ENCODE measurements around the gene ECEL1.
A peak's percentile ranks its signal among the peaks of the same experiment; 100 is the strongest.

Gene ECEL1

DNA sequence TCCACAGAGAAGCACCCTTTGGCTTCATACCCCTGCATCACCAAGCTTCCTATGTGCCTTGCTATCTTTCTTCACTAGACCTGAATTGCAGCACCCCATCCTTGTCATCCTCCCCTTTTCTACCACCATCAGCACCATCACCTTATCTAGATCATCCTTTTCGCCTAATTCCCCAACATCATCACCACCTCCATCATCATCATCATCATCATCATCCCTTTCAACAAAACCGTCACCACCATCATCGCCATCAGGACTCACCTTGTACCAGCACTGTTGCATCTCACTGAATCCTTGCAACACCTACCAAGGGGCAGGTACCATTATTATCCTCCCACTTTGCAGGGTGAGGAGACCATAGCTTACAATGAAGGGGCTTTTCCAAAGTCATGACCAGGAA is 10.8 kb upstream of the ECEL1 start:
- no peak for DNase-seq (ENCODE audit: low read depth, low spot score)

DNA sequence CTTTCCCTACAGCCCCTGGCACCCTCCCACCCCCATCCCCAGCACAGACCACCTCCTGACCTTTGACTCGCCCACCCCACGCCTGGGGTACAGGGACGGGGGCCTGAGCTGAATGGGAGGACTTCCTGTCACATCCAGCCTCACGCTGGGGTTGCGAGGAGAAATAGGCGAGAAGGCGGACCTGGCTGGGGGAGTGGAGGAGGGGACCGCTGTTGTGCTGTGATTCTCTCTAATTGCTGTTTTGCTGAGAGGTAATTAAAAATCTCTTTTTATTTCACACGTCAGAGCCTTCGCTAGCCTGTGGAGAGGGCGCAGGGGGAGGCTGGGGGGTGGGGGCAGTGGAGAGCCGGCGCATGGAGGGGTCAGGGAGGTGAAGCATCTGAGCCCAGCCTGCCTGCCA is 9.7 kb upstream of the ECEL1 start:
- DNase-seq (ENCODE audit: low read depth, low spot score), result no peak

DNA sequence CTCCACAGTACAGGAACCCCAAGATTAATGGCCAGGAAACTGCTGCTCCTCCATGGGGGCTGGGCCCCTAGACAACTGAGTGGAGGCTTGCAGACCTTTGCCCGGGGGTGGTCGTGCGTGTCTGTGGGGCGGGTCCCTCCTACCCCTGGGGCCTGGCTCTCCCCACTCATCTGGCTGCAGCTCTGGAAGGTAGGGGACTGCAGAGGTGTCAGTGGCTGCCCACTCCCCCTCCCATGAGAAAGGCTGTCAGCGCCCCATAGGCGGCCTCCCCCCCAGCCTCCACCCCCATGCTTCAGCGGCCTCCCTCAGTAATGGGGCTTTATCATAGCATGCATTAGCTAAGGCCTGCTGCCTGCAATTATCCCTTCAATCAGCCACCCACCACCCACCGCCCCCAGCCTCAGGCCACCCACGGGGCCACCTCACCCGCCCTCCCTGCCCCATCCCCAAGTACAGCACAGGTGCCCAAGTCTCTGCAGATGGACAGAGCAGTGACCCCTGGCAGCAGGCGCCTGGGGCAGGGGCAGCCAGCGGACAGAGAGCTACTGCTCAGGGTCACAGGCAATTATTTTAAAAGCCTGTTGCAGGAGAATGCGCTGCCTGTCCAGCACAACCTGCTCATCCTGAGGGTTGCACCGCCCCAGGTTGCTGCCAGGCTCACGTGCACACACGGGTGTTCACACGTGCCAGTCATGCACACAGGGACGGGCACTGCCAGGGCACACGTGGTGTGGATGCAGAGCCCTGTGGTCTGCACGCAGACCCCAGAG is 9.1 kb upstream of the ECEL1 start:
- no peak for DNase-seq (ENCODE audit: low read depth, low spot score)

DNA sequence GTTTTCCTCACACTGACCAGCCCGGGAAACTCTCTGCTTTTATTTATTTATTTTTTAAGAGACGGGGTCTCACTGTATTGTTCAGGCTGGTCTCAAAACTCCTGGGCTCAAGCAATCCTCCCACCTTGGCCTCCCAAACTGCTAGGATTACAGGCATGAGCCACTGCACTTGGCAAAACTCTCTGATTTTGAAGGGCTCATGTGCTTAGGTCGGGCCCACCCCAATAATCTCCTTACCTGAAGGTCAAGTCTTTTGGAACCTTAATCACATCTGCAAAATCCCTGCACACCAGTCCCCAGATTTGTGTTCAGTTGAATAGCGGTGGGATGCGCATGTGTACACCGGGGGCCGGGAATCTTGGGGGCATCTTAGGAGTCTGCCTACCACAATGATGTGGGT is 7.7 kb upstream of the ECEL1 start:
- DNase-seq (ENCODE audit: low read depth, low spot score), result no peak

DNA sequence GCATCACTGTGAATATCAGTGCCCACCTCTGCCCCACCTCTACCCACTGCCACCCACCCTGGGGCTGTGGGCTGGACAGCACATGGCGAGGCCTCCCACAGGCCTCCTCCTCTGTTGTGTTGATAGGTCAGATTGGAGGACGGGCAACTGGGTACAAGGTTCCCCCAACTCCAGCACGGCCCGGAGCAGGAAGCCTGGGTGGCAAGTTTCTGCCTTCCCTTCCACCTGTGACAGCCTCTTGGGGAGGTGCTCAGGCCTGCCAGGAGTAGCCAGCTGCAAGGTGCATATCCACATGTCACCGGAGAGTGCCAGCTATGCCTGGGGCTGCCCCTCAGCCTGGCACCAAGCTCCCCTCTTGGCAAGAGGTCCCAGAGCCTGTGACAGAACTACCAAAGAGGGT is 6.9 kb upstream of the ECEL1 start:
- no peak for DNase-seq (ENCODE audit: low read depth, low spot score)

DNA sequence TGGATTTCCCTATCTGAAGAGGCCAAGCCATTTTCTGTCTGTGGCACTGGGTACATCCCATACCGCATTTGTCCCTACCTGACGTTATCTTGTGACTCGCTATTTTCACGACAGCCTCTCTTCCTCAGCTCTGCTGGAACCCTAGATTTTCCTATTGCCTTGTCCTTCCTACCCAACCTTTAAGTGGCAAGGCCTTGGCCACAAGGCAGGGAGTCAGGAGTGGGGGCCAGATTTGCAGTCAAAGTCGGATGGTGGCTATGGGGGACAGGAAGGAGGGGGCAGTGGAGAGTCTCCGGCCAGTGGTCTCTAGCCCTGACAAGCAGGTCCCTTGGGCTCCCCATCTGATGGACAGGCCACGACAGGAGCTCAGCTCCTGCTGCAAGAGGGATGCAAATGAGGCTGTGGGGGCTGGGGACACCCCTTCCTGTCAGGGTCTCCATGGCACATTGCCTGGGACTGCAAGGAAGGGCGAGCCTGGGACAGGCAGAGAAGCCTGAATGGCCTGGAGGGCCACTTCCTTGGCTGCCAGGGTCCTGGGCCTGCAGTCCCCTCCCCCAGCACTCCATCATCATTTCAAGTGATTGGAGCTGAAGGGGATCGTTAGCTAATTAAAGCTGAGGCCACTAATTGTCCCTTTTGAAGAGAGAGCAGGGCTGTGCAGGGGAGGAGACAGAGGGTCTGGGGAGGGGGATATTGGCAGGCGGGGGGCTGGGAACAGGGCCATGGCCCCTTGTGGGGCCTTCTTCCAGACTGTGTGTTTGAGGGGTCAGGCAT is 6.3 kb upstream of the ECEL1 start:
- peak; percentile 75 for DNase-seq (ENCODE audit: low read depth, low spot score)

DNA sequence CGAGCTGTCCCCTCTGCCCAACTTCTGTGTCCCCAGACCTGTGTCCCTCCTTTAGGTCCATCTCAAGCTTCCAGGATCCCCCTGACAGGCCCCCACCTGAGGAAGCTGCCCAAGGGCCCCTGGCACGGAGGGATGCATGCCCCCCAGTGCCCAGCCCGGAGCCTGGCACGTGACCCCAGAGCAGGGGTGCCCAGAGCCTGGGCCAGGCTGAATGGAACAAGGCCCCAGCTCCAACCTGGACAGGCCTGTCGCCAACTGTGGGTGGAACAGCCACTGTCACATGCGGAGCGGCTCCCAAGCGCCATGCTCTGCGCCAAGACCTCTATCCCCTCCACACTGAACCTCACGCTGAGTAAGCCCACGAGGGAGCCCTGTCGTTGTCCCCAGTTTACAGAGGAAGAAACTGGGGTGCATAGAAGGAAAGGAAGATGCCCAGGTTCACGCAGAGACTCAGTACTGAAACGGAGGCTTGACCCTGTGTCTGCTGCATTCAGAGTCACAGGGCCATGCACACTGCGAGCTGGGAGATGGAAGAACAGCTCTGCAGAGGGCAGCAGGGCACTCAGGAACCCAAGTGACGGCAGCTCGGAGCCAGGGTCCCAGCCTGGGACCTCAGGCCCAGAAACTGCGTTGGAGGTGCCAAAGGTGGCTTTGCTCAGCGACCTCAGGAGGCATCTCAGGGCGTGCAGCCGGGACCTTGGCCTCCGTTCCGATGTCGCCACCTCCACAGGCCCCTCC is 5.5 kb upstream of the ECEL1 start:
- no peak for DNase-seq (ENCODE audit: low read depth, low spot score)

DNA sequence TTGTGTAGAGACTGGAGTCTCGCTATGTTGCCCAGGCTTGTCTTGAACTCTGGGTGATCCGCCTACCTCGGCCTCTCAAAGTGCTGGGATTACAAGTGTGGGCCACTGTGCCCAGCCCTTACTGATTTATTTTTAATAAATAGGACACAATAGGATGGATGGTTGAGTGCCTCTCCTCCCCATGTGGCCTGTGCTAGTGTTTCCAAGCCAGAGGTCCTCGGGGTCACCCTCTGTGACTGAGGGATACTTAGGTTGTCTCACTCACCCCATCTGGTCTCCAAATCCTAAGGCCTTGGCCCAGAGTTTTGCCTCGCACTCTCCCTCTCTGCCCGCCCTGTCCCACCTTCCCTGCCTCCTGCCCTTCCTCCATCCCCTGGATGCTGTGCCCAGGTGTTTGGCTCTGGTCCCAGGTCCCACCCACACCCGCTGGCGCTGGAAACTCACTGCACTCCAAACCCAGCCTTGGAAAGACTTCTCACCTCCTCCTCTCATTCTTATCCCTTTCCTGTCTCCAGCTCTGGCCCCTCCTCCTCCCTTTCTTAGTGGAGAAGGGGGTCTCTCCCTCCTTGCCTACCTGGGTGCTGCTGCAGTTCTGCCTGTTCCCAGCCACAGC is 4.7 kb upstream of the ECEL1 start:
- DNase-seq (ENCODE audit: low read depth, low spot score), result no peak

DNA sequence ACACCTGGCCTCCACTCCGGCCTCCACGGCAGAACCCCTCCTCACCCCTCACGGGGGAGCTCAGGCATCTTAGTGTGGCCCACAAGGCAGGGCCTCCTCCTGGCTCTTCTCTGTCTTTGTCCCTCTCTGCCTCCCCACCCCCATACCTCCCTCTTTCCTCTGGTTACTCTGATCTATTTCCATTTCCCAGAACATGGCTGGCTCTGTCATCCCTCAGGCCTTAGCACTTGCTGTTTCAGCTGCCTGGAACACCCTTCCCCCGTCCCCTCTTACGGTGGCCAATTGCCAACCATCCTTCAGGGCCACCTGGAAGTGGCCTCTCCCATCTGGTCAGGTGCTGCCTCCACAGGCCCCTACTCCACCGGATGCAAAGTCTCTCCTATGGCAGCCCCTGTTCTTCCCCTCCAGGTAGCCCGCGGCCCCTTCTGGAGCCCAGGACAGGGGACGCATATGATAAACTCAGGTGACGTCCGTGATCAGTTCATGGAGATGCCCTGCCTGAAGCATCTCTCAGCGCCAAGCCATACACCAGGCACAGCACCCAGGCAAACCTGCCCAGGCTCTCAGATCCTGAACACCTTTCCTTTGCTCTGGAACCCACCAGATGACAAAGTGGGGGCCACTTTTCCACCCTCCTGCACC is 3.6 kb upstream of the ECEL1 start:
- DNase-seq (ENCODE audit: low read depth, low spot score), result no peak

DNA sequence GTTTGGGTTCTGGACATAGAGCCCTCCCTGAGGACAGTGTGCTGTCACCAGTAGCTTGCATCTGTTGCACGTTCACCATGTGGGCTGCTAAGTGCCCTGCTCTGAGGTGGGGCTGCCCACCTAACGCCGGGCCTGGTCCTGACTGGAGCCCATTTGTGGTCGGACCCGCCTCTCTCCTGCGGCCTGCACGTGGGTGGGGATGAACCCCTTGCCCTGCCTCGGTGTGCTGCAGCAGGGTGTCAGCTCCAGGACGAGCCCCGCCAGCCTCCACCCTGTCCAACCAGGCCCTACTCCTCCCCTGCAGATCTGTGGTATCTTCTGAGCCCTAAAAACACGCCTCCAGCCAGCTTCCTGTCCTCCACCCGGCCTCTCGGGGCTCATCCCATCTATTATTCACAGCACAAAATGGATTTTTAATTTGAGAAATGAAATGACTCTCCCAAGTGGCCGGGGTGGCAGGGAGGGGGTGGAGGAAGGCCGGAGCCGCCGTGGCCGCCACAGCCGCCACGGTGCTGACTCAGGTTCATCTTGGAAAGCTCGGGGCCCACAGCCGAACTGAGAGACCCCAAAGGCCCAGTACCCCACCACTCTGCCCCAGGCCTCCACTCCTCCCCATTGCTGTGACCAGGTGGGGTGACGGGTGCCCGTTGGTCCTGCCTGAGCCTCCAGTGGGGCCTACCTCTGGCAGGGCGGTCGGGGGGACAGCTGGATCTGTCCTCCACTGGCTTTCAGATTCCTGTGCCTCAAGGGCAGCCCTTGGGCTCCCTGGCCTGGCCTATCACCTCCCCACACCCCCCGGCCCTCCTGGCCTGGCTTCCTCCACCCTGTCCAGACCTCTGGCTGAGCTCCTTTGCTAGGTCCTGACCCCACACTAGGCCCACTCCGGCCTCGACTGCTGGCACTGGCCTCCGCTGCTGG is 2.8 kb upstream of the ECEL1 start:
- DNase-seq (ENCODE audit: low read depth, low spot score), result no peak

DNA sequence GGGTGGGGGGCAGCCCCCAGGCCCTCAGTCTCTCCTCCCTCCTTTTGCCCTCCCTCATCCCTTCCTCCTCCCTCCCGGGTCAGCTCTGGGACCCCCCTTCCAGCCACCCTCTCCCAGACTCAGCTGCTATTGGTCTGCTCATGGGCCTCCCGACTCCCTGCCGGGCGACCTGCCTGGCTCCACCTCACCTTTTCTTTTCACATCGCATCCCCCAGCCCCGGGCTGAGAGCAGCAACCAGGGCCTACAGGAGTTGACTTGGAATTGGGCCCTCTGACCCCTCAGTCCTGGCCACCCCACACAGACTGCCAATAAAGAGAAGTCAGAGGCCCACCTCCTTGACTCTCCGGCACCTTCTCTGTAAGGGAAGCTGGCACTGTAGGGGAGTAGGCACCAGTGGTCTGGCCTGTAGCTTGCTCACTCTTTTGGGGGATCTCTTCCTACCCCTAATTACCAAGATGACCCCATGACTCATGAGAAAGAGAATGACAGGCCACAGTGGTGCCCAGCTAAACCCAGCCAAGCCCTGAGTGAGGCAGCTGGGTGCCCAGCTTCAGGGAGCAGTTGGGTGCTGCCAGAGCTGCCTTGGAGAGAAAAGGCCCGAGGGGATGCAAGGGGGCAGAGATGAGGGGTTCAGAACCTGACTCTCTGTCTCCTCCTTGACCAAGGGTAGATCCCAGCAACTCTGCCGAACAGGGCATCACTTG is 2.0 kb upstream of the ECEL1 start:
- DNase-seq (ENCODE audit: low read depth, low spot score), result no peak

DNA sequence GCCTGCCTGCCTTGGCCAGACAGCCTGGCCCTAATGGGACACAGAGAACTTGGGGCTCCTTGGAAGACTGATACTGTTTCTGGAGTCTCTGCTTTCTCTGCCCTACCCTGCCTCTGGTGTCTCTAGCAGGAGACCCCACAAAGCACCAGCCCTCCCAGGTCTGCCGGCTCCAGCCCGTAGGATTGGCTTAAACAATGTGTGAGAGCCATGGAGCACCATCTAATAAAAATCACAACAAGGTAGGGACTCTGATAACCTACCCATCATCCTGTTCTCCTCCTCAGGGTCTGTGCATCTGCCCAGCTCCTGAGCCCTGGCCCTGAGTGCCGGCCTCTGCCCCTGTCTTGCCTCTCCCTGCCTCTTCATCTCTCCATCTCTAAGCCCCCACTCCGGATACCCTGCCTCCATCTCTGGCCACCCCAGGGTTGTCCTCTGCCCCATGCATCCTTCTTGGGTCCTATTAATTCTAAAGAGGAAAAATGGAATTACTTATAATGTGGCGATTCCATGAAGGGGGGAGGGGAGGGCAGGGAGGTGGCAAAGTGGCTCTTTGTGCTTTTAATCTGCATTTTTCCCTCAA is 1.2 kb upstream of the ECEL1 start:
- DNase-seq (ENCODE audit: low read depth, low spot score), result no peak

DNA sequence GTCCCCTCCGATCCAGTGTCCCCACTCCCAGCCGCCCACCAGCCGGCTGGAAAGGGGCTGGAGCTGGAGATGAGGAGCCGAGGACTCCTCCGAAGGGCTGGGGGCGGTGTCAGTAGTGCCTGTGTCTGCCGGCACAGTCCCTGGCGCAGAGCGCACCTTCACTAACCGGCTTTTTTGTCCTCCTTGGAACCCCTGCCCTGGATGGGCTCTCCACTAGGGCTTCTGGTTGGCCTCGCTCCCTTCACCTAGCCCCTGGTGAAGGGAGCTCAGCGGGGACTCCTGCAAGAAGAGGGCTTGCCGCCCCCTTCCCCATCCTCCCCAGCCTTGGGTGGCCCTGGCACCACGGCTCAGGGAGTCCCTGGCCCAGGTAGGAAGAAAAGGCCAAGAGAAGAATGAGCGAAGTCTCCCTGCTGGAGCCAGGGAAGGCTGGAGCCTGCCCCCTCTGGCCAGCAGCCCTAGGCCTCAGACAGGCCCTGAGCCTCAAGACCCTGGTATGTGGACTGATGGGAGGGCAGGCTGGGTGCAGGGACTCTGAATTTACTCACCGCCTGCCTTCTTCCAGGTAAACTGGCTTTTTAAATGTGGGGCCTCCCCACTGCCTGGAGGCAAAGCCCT is 570 bp upstream of the ECEL1 start:
- DNase-seq (ENCODE audit: low read depth, low spot score), result peak; percentile 58

DNA sequence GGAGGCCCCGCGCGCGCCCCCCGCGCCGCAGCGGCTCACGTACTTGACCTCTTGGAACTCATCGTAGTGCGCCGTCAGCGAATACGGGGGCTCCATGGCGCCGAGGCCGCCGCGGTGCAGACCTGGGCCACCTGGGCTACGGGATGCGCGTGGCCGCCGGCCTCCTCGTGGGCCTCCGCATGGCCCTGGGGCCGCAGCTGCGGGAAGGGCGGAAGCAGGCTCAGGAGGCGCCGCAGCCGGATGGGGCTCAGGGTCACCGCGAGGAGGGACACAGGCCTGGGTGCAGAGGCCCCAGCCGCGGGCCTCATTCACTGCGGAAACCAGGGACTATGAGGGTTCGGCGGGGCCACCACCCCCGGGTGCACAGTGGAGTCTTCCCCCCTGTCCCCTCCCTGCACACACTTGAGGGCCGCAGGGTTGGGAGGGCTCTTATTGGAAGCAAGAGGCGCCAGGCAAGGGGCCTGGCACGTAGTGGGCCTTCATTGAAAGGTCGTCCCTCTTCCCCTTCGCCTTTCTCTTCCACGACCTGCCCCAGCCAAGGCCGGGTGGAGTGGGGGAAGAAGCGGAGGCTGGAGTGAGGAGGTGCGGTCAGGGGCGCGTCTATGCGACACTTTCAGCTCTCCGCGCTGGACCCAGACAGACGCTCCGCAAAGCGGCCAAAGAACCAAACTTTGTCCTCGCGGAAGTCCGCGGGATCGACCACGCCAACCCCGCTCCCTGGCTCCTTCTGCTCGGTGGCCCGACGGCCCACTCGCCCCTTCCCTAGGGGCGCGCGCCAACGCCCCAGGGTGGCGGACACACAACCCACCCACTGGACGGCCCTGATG is 863 bp downstream of the ECEL1 start:
- DNase-seq (ENCODE audit: low read depth, low spot score), result no peak

DNA sequence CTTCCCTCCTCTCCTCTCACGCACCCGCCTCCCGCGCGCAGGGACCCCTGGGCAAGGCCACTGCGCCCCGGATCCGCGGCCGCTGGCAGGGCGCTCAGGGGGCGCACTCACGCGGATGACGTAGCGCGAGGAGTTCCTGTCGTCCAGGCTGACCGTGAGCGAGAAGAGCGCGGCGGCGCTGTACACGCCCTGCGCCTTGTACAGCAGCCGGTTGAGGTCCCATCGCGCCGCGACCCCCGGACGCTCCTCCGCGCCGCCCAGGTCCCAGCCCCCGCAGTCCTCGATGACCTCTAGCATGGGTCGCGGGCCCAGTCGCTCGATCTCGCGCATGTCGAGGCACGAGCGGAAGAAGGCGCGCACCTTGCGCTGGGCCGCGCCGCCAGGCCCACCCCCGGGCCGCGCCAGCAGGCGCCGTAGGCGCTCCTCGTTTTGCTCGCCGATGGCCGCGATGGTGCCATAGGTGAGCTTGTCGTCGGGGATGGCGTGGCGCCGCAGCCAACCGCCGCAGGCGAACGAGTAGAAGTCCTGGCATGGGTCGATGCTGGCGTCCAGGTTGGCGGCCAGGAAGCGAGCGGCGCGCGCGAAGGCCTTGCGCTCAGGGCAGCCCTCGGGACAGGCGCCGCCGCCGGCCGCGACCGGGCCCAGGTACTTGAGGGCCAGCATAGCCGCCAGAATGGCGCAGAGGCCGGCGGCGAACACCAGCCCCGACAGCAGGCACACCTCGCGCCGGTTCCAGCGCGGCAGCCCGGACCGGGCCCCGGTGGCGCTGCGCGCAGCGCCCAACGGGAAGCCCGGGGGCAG is 1.7 kb downstream of the ECEL1 start:
- DNase-seq (ENCODE audit: low read depth, low spot score), result no peak

DNA sequence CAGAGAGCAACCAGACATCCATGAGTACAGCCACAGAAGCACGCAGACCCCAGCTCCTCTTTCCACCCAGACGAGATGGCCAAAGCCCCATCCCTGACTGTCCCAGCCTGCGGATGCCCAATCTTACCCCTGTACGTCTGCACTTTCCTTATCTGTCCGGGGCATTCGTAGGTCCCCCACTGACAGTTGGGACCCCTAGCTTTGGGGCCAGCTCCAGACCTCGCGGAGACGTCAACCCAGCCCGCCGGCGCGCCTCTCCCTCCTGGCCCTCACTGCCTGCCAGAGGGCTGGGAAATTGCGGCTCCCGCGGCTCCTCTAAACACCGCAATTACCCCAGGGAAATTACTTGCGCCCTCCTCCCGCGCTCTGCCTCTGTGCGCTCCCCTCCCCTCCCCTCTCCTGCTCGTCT is 2.3 kb downstream of the ECEL1 start:
- no peak for DNase-seq (ENCODE audit: low read depth, low spot score)

DNA sequence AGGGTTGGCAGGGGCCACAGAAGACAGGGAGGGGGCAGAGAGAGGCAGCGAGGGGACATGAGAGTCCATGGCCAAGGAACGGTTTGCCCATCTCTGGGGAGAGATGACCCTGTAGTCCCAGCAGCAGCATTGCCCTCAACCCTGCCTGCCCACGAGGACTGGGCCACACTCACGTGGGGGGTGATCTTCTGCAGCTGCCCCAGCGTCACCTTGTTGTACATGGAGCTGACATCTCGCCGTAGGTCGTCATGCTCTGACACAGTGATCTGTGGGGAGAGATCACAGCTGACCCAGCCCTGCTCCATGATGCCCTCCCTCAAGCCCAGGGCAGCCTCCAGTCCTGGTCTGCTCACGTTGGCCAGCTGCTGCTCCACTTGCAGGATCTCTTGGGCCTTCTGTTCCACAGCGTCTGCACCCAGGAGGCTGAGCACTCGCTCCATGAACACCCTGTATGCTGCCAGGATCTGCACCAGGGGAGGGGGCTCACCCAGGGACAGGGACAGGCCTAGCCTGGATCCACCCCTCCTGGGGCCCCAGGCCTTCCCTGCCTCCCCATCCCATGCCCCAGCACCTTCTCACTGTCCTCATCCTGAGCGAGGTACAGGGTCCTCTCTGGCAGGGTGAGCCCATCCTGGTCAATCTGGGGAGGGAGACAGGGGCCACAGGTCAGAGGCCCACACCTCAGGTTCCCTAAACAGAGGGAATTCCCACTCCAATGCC is 2.8 kb downstream of the ECEL1 start:
- no peak for DNase-seq (ENCODE audit: low read depth, low spot score)
